NCI-H510A (cell line): ENCODE results near the gene FMNL2.

Experiments
- DNase-seq: peaks from one replicate; lab custom pipeline; 2025; lab: John Stamatoyannopoulos, UW

FMNL2 gene

GRCh38 chr2:152649997-152650396 lies 315.0 kb downstream of the FMNL2 start:
- no peak for DNase-seq

- no peak for DNase-seq
Observed at GRCh38 chr2:152650768-152651371, 315.9 kb downstream of the FMNL2 start.

GRCh38 chr2:152651834-152652233 lies 316.9 kb downstream of the FMNL2 start:
- DNase-seq, result no peak

GRCh38 chr2:152655880-152656279 lies 320.9 kb downstream of the FMNL2 start:
- no peak for DNase-seq

GRCh38 chr2:152657043-152657442 lies 322.1 kb downstream of the FMNL2 start:
- no peak for DNase-seq

- no peak for DNase-seq
Observed at GRCh38 chr2:152658221-152658620, 323.2 kb downstream of the FMNL2 start.

- DNase-seq, result no peak
Observed at GRCh38 chr2:152661076-152661475, 326.1 kb downstream of the FMNL2 start.

GRCh38 chr2:152664725-152665124 lies 329.8 kb downstream of the FMNL2 start:
- DNase-seq, result no peak

- DNase-seq, result no peak
Observed at GRCh38 chr2:152674334-152674733, 339.4 kb downstream of the FMNL2 start.

GRCh38 chr2:152676461-152676860 lies 341.5 kb downstream of the FMNL2 start:
- DNase-seq, result no peak

GRCh38 chr2:152678808-152679207 lies 343.8 kb downstream of the FMNL2 start:
- no peak for DNase-seq

GRCh38 chr2:152682663-152683062 lies 347.7 kb downstream of the FMNL2 start:
- DNase-seq, result no peak

- DNase-seq, result no peak
Observed at GRCh38 chr2:152683400-152683799, 348.4 kb downstream of the FMNL2 start.

GRCh38 chr2:152686321-152686720 lies 351.3 kb downstream of the FMNL2 start:
- DNase-seq, result no peak

- DNase-seq, result no peak
Observed at GRCh38 chr2:152693033-152693432, 358.1 kb downstream of the FMNL2 start.

GRCh38 chr2:152694161-152694661 lies 359.2 kb downstream of the FMNL2 start:
- DNase-seq, result no peak

- no peak for DNase-seq
Observed at GRCh38 chr2:152695763-152696162, 360.8 kb downstream of the FMNL2 start.

GRCh38 chr2:152696476-152696875 lies 361.5 kb downstream of the FMNL2 start:
- no peak for DNase-seq
